Activated T-helper 1 cell treated with anti-CD3 and anti-CD28 coated beads, Interleukin-2, amount 50 U/mL, for 16 hours (primary cell): ENCODE measurements around the gene TOM1L2.
A peak's percentile ranks its signal among the peaks of the same experiment; 100 is the strongest.

Experiments used
- DNase-seq, 2 donors: peaks; one replicate each; pipeline ENCODE4 v3.0.0-alpha.2; 2020; ENCODE audit warnings: low read depth in 1 of 2, low spot score in 1 of 2

TOM1L2 gene

DNA sequence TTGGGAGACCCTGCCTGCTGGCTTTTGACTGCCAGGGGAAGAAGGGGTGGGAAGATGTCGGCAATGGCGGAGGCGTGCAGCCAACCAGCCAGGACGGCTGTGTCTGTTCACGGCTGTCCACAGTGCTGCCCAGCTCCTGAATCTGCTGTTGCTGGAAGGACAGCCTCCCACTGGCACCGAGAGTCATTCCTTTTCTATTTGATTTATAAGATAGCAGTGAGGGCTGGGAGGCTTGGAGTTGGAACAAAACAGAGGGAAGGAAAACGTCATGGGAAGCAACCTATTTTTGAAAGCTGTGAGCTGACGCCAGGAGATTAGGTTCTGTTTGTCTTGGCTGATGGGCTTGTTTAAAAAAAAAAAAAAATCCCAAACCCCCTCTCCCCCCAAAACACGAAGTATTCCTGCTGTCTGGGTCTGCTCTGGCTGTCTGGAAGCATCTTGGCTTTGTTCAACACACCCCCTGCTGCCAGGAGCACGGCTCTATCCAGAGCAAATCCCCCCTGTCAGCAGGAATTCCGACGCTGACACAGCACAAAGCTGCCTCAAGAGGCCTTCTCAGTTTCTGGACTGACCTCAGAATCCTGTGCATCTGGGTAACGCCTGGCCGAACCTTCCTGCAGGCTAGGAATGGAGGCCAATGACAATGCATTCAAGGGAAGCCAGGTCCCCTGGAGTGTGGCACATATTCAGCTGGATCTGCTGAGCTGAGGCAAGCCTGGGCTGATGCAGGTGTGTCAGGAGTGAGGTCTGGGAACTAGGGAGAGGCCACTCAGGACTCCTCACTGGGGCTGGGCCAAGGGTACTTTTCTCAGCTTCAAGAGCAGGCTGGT lies 94.5 kb downstream of the TOM1L2 start:
- no peak for DNase-seq

DNA sequence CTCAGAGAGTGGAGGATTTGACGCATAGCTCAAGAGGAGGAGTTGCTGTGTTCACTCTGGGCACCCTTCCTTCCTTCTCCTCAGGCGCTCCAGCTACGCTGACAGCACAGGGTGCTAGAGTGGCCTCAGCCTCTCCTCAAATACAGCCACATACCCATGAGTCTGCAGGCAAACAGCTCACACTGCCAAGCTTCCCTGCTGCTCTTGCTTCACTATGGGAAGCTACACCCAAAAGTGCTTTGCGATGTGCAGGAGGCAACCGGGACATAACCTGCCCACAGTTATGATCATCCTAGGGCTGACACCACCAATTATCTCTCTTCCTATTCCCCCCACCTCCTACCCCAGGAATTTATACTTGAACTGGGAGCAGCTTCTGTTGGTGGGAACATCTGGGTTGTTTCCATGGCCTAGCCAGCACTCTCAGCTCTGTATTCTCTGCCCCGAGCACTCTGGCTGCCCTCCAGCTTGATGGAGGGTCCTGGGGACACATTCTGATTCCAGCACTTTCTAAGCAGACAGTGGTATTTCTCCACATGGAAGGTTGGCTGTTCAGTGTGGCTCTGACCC lies 95.2 kb downstream of the TOM1L2 start:
- no peak for DNase-seq

DNA sequence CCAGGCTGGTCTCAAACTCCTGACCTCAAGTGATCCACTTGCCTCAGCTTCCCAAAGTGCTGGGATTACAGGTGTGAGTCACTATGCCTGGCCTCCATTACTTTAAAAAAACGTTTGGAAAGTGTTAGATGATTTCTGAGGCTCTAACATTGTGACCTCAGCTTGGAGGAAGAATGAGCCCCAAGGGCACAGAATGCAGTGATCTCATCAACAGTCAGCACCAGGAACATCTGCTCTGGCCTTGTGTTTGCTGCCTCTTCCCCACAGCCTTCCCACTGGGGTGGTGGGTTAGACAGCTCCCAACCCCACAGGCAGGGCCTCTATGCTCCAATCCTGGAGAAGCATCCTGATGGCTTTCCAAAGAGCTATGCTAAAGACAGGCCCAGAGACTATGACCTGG lies 97.7 kb downstream of the TOM1L2 start:
- no peak for DNase-seq

DNA sequence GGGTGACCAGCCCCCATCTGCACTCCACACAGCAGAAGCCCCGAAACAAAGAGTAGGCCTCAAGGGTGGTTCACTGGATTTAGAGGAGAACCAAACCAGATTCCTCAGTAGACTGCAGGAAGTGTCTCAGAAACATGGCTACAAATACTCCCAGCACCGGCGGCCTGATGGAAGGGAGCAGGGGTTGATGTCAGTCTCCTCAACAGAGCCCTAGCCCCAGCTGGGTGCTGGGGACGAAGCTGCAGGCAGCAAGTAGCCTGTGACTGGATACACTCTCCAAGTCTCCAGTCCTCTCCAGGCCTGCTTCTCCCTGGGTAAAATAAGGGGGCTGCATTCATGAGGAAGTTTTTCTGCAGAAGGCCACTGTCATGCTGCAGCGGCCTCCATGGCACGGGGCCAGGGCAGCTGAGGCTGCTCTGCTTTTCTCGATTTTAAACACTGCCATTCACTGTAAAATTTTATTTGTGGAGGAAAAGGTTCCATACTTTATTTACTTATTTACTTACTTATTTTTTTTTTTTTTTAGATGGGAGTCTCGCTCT lies 98.7 kb downstream of the TOM1L2 start:
- no peak for DNase-seq

DNA sequence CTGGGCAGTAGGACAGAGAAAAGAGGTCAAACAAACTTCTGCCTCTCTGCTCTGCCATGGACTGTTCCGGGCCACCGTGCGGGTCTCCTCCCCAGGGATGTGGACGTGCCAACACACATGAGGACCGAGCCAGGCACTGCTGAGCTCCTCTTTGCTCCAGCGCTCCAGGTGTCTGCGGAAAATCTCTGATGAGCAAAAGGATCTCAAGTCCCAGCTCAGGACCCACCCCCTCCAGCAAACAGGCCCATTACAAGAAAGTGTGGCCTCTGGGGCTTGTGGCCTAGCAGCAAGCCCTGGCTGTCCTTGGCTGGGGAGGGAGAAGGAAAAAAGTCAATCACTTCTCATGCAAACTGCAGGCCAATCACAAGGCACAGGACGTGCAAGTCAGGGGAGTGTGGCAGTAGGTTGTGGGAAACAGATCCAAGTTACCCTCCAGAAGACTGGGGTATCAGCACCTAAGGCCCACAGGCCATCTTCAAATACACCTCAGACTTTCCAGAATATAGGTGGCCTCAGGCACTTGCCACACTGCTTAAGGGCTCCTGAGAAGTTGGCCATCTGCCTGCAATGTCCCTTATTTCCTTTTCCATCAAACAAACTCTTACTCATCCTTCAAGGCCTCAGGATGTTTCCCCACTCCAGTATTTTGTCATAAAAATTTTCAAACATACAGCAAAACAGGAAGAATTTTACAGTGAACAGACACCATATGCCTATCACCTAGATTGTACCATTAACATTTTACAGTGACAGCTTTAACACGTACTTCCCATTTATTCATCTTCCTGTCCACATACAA lies 99.5 kb downstream of the TOM1L2 start:
- DNase-seq, result no peak

DNA sequence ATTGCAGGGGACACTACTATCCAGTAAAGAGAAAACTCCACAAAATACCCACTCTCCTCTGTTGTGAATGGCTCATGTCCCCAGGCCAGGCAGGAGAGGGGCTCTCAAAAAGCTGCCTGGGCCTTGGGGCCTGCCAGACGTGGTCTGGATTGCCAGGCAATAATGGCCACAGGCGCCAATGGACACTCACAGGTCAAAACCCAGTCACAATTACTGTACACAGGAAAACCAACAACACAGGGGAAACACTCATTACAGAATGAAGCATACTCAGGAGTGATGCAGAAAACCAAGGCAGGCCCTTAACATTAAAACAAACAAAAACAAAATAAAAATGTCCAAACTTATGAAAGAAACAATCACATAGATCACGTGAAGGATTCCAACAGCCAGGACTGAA lies 100.3 kb downstream of the TOM1L2 start:
- DNase-seq, result no peak

DNA sequence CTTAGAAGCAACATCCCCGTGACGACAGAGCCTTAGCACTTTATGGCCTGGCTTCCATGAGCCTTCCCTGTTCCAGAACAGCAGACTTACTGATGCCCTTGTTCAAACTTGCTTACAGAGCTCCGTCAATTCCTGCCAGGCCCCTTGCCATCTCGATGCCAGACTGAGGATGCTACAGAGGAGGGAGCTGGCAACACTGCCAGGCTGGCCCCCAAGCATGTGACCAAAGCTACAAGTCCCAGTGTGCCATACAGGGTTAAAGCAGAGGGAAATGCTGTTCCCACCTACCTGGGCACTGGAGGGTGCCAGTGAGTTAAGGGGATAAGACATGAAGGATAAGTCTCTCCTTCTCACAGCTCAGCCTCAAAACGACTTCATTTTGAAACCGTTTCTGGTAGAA lies 102.0 kb downstream of the TOM1L2 start:
- DNase-seq, result no peak

DNA sequence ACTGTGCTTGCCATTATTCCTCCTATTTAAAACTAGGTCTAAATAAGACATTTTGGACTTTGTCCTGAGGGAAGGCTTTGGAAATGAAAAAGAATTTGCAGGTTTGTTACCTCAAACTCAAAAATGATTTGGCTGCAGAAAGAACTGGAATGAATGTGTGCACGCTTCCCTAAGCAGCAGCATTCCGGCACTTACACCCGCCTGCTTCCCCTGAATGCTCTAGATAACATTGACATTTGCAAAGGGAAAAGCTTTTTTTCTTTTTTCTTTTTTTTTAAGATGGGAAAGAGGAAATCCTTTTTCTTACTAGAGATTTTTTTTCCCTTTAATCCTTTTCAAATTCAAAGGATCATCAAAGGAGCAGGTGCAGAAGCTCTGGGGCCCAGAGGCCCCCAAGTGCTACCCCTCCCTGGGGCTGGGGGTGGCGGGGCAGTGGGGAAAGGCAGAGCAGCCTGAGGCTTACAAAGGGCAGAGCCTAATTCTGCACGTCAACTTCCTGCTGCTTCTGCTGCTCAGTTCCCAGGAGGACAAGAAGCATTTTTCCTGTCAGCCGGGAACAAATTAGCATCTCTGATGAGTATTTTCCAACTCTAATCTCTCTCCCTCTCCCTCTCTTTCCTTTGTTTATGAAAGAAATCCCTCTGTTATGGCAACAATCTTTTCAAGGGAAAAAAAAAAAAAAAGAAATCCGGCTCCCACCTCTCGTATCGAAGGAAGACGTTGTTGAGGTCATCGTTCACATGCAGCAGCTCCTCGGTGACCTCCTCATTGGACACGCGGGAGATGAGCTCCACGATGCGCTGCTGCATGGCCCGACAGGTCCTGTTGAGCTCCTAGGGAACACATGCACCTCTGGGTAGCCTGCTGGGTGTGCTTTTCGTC lies 103.3 kb downstream of the TOM1L2 start:
- DNase-seq, result no peak

DNA sequence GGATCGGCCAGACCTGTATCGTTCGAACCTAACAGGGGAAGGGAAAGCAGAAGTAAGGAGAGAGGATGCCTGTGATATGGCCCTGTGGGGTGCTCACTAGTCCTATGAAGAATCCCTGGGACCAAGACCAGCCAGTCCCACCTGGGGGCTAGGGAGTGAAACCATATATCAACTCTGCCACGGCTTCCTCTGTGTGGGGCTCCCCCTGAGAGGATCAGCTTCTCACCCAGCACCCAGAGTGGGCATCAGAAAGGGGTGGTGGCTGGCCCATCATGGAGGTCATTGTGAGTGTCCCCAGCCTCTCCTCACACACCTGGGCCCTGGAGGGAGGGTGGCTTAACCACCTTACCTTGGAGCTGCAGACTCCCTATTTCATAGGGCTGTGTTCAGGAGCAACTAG lies 105.3 kb downstream of the TOM1L2 start:
- DNase-seq, result no peak

DNA sequence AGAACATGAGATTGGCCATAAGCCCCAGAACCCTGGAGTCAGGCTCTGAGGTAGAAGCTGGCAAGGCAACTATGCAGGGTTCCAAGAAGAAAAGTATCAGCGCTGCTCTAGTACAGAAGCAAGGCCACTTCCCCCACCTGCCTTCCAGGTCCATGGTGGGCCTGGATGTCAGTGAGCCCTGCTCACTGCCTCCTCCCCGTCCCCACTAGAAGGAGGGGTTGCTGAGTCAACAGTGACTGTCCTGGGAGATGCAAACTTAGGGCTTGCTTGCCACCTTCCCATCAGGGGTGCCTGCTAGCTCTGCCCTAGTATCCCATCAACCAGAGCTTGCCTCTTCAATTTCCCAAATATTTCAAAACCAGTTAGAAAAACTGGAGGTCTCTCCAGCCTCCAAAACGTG lies 105.8 kb downstream of the TOM1L2 start:
- DNase-seq, result no peak

DNA sequence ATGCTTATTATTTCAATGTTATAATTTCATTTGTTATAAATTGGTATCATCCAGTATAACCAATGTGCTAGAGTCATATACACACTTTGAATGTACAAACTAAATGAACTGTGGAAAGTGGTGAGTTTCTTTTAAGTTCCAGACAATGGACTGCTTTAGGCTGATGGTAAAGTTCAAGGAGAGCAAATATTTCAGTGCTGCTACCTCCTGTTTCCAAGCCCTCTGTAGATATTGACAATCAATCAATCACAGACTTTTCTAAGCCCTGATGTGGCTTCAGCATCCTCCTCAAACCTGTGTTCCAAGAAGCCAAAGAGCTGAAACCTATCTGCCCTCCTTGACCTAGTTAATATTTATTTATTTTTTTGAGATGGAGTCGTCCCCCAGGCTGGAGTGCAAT lies 107.2 kb downstream of the TOM1L2 start:
- DNase-seq, result no peak

DNA sequence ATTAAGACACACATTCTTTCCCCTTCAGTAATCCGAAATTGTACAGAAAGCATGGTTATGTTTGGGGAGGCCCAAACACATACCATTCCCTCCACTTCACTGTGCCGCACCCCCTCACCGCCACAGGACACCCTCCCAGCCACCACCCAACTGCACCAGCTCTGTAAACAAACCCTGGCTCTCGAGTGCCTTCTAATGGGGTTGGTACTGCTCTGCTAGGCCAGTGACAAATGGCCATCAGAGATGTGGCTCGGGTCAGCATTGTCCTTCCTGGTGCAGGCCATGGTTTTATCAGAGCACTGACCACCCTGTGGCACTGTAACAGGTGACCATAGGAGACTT lies 111.5 kb downstream of the TOM1L2 start:
- DNase-seq, result no peak

DNA sequence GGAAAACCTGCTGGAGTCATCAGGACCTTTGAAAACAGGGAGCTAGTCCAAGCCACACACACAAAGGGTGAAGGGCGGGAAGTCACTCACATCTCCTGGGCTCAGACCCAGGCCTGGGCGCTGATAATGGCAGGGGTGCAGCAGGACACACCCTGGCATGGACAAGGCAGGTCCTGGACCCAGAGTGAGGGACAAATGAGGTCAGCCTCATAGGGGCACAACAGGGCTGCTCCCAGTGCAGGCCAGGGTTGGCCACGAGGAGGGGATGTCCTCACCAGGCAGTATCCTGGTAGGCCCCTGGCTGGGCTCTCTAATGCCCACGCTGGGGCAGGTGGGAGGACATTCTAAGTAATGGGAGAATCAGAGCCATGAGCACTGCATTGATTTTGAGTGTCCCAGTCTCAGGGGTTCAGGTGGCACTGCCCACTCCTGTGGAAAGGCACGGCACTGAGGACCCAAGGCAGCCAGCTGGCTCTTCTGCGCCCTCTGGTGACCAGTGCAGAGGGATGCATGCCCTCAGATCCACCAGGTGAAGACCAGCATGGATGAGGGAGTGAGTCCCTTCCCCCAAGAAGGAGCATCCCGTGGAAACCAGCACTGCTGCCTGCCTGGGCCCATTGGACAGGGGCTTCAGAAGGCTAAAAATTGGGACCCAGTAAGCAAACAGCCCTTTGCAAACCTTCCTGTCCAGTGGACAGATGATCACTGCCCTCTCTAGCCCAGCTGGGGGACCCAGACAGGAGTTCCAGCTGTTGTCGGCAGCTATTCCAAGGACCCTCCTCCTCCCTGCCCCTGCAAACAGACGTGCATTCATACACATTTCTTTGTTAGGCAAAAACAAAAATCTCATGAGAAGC lies 112.1 kb downstream of the TOM1L2 start:
- DNase-seq, result peak; percentile 32 to 60

DNA sequence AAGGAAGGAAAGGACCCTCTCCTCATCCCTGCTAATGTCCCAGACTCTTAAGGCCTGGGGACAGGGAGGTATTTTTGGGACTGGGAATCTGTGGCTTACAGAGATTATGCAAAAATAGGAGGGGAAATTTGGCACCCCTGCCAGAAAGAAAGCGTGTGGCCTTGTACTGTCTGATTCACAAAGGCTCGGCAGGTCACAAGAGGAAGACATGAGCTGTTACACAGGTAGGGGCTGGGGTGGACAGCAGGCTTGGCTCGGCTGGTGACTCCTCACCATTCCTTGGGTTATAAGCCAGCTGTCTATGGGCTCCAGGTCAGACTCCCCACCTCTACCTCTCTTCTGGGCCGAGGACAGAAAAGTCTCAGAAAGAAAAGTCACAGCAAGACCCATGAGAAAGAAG lies 114.7 kb downstream of the TOM1L2 start:
- DNase-seq, result no peak

DNA sequence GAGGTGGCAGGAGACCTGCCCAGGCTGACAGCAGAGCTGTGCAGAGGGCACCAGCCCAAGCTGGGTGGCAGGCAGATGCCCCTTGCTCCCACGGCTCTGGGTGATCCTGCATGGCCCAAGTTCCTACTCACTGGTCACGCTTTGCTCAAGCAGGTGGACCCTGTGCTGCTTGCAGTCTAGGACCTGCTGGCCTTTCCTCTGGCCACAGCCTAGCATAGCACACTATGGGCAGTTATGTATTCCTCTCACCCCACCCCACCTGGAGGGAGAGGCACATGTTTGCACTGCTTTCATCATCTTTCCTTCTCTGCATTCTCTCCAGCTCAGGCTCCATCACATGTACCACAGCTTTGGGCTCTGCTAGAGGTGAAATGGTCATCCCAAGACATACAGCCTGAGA lies 115.8 kb downstream of the TOM1L2 start:
- no peak for DNase-seq

DNA sequence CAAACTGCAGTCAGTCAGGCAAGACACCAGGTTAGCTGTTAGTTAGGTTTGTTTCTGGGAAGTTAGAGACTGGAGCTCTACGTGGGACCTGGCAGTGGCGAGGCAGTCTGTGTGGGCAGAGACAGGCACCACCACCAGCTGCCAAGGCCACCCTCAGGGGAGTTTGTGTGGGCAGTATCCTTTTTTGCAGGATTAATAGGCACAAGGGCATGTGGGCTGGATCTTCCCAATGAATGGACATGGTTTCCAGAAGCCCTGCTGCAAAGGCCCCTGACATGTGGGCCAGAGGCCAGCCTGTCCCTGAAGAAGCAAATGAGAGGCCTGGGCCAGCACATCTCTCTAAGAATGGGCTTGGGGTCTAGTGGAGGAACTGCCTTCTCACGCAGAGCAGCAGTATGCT lies 116.2 kb downstream of the TOM1L2 start:
- no peak for DNase-seq

DNA sequence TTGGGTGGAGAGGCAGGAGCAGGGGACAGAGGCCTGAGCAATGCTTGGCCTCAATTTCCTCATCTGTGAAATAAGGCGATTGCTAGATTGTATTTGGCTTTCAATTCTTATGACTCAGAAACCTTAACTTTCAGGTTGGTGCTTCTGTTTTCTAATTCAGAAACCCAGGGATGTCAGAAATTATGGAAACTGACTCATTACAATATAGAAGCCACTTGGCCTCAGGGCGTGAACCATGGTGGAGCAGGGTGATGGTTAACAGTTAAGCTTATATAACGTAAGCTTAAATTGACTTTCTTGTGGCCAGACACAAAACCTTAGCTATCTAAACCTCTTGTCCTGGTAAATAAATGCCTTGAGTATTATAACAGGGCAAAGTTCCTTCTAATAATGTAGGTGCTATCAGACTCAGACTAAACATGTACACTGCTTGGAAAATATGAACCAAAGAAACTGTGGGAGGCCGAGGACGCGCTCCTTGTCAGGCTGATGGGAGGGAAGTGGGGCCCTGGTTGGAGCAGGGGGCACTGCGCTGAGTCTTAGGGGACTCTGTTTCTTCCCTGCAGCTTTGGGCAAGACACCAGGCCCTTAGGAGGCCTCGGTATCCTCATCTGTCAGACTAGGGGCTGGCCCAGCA lies 118.3 kb downstream of the TOM1L2 start:
- DNase-seq, result no peak

DNA sequence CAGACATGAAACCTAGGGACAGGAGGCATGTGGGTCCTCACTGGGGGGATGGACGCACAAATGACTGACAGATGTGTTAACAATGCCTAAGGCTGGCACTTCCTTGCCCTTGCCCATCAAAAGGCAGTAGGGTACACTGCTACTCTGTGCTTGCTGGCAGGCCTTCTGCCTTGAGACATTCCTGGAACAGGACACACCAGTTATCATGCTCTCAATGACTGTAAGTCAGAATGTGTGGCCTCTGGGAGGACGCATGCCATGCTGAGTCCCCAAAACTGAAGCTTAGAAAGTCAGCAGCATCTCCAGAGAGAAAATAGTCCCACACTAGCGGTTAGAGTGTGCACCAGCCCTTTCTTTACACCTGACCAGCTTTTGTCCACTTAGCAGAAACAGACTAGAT lies 119.3 kb downstream of the TOM1L2 start:
- DNase-seq, result no peak

DNA sequence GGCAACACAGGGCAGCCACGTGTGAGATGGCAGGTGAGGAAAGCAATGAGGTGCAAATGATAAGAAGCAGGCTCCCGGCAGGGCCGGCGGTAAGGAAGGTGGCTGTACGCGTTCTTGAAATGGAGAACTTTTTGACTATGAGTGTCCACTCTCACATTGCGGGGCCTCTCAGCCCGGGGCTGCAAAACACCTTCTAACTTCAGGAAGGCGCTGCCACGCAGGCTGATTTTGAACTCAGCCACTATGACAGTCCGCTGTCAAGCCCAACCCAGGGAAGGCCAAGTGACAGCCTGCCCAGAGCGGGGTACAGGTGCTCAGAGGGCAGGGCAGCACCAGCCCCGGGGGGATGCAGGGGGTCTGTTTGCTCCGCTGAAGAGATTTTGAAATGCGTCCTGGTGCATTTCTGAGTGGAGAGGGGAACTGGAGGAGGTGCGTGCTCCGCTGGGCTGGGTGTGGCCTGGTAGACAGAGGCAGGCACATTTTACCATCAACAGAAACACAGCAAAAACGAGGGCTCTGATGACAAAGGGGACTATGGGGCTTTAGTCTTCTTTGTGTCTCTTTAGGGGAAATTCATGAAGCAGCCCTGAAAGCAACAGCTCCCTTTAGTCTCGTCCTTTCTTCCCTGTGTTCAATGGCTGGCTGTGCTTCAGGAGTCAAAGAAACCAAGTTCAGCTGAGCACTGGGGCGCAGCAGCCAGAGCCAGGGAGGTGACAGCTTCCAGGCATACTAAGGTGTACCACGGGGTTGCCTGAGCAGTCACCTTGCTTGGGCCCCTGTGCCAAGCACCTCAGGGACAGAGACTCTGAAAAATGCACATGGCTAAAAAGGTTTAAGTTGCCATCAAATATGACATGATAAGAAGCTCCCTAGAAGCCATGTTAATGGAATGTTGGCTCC lies 120.8 kb downstream of the TOM1L2 start:
- DNase-seq, result no peak
